Mammary epithelial cell (primary cell): ENCODE measurements around the gene NUP43.

Experiments used
- EZH2 ChIP-seq: IDR thresholded peaks from 2 replicates; pipeline ENCODE4 v1.6.1; 2012; ENCODE audit warnings: low read length, inconsistent platforms, borderline replicate concordance
- TF ChIP-seq, protein P1 (sequence below), 2 donors: IDR thresholded peaks in 1 of 2; conservative IDR thresholded peaks in 1 of 2; 2 replicates each; pipeline ENCODE4 v1.5.1; 2011 to 2012; ENCODE audit warnings: inconsistent platforms in 2 of 2, low read length in 2 of 2, mild to moderate bottlenecking in 2 of 2, control low read depth in 1 of 2, low read depth in 1 of 2; ENCODE audit not compliant: insufficient read depth in 1 of 2; ENCODE audit errors: extremely low read depth in 1 of 2

DNA sequence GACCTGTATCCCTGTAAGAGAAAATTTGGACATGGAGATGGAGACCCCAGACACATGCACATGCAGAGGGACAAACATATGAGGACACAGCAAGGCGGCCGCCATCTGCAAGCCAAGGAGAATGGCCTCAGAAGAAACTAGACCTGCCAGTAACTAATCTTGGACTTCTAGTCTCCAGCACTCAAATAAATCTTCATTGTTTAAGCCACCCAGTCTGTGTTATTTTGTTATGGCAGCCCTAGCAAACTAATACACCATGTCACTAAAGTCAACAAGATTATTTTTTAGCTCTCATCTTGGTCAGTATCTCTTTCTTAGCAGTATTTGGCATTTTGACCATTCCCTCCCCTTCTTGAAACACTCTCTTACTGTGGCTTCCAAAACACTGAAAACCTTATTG lies 55.1 kb downstream of the NUP43 start:
- TF ChIP-seq EZH2: no peak
- TF ChIP-seq, protein P1, sequence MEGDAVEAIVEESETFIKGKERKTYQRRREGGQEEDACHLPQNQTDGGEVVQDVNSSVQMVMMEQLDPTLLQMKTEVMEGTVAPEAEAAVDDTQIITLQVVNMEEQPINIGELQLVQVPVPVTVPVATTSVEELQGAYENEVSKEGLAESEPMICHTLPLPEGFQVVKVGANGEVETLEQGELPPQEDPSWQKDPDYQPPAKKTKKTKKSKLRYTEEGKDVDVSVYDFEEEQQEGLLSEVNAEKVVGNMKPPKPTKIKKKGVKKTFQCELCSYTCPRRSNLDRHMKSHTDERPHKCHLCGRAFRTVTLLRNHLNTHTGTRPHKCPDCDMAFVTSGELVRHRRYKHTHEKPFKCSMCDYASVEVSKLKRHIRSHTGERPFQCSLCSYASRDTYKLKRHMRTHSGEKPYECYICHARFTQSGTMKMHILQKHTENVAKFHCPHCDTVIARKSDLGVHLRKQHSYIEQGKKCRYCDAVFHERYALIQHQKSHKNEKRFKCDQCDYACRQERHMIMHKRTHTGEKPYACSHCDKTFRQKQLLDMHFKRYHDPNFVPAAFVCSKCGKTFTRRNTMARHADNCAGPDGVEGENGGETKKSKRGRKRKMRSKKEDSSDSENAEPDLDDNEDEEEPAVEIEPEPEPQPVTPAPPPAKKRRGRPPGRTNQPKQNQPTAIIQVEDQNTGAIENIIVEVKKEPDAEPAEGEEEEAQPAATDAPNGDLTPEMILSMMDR (conservative IDR thresholded peaks at IDR 0.05 in 1 of 2, IDR thresholded peaks at IDR 0.05 in 1 of 2; ENCODE audit: extremely low read depth in 1 of 2, insufficient read depth in 1 of 2, low read depth in 1 of 2, low read length in 2 of 2): no peak
